NAMALWA (cell line): Measurements from ENCODE around the gene OPCML.

ENCODE experiments used
- DNase-seq: peaks from one replicate; pipeline ENCODE4 v3.0.0-alpha.2; 2015; ENCODE audit warnings: low spot score

Gene OPCML

DNA sequence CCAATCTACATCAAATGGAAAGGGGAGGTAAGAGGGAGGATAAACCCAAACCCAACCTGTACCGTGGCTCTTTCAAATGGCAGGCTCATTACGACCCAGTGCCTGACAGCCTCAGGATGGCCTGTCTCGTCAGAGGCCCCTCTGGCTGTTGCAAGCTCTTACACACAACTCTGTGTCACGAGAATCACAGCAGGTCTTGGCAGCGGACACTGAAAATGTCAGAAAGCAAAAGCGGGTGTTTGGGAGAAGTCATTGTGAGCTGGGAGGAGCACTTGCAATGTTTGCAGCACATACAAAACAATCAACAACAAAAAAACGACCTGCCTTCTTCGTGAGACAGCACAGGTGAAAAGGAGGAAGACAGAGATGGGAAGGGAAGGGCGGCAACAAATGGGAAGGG, 248.1 kb downstream of the OPCML start:
- DNase-seq = no peak

DNA sequence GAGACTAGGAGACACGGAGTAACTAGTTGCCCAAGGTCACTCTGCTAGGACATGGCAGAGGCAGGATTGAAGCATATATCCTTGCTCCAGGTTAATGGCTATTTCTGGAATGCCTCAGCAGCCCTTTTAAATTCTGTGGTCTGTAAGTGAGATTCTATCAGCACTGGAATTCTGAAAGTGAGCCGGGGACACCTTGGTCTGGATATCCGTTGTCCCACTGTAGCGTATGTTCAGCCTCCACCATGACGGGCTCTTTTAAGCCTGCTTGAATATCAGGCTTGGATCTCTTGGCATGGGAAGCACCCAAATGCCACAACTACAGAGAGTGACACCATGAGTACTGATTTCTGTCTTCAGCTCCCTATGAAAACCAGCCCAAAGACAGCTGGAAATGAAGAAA, 254.4 kb downstream of the OPCML start:
- DNase-seq = no peak

DNA sequence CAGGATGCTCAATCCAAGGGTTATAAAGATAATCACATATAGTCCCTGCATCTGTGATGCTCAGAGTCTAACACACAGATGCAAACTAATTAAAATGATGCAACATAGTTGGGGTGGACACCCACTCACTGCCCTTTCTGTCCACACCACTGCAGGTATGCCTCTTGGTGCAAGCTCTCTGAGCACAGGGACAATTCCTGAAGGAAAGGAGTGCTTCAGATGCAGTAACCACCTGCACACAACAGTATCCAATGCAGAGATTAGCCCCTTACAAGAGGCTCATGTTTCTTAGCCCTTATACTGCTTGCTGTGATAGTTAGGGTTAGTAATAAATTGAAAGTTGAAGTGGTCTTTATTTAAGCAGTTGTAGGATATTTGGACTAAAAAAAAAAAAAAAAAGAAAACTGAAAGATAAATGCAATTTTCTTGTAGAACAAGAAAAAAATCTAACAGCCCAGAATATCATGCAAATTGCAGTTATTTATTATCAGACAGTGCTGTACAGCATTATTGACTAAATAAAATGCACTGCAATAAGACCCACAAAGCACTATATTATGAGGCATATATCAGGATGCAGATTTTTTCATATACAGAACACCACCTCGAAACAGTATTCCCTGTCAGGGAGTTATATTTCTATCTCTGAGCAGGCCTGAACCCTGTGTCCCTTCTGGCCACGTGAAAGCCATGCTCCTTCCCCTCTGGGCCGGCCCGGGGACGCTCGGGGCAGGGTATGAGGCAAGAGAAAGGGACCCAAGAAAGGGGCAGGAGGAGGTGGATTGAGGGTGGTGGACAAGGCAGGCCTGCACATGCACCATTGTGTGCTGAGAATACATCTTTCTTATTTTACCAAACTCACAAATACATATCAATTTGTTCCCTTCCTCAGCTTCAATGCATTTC, 260.2 kb downstream of the OPCML start:
- DNase-seq = no peak

DNA sequence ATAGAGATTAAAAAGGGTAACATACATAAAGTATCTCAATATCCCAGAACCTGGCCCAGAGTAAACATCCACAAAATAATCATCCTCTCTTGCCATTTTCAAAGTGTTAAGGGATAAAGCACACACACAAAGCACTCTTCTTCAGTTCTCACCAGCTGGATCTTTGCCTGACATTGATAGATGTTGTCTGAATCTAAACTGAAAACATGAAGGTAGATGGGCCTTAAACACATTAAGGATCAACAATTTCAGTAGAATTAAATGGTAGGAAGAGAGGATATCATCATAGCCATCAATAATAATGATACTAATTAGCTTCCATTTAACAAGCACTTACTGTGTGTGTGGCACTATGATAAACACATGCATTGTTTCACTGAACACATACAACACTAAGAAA, 261.1 kb downstream of the OPCML start:
- DNase-seq = no peak

DNA sequence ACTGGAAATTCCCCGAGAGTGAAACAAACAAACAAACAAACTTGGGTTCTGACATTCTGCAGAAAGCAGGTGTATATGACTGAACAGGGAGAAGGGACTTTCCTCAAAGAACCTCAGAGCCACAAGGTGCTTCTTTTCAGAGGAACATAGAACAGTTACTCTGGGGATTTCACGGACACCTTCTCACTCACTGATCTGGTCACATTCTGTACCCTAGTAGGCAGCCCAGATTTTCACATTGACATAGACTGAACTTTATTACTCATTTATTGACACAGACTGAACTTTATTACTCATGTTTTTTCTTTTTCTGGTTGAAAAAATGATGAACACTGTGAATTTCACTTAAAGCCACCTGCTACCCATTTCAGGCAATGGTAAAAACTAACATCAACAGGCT, 263.0 kb downstream of the OPCML start:
- DNase-seq = no peak

DNA sequence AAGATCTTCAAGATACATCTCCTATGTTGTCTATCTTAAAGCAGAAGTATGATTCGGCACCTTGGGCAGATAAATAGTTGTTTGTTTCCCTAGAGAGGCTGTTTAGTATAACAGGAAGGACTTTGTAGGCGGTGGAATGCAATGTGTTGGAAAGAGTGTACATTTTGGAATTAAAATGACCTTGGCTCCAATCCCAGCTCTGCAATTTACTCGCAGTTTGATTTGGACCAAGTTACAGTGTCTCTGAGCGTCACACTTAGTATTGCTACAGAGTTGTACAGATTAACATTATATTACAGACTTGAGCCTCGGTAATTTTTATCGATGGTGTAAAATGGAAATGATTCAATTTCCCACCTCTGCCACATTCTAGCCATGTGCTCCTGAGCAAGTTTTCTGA, 265.3 kb downstream of the OPCML start:
- no peak for DNase-seq

DNA sequence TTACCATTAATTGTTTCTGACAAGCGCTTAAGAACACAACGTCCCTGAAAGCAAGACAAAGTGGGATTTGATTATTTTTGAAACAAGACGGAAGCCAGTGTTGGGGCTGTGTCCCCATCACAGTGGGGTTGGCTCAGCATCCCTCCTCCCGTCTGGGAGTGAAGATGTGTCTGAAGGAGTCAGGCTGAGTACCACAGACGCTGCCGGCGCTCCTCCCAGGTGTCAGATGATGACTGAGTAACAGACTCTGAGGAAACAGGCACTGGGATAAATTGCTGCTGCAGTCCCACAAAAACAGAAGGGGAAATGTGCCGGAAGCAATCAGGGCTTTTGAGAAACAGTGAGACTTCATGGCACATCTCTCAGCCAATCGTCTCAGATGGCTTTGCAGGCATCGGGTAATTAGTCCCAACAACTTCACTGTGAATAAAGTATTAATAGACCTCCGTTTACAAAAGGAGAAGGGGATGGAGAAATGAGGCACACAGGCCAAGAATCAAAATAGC, 266.7 kb downstream of the OPCML start:
- no peak for DNase-seq

DNA sequence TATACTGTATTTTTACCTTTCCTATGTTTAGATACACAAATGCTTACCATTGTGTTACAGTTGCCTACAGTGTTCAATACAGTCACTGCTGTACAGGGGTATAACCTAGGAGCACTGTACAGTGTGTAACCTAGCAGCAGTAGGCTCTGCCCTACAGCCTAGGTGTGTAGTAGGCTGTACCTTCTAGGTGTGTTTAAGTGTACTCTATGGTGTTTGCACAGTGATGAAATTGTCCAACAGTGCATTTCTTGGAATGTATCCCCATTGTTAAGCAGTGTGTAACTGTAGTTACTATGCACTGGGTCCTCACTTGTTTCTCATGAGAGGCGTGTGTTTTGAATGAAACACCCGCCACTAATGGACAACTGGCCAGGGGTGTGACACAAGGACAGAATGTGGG, 269.0 kb downstream of the OPCML start:
- no peak for DNase-seq

DNA sequence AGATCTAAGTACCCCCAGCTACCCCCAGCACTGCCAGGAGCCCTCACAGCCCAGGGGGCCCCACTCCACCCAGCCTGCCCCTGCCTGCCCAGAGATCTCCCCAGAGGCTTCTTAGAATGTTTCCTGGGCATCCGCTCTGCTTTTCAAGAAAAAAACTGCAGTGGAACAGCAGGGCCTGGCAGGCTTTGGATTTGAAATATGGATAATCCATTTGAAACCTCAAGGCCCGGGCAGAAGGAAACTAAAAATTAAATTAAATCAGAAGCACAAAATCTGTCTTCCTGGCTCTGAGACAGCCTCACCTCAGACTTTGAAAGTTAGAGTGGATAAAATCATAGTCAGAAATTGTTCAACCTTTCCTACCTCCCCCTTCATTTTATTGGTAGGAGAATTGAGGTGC, 273.6 kb downstream of the OPCML start:
- DNase-seq = no peak

DNA sequence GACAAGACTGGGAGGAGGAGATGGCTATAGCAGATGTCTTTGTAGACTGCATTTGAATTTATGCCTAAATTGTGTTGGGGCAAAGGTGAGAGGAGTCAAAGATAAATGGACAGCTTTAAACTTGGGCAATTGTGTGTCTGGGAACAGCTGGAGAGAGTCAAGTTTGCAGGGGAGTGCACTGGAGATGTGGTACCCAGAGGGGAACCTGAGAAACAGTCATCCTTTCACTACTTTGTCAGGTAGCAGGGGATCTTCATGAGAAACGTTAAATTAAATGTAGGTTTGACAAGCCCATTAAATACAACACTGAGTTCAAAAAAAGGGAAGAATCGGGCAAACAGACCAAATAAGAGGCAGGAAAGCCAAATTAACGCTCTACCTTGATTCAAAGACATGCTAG, 277.7 kb downstream of the OPCML start:
- DNase-seq = no peak

DNA sequence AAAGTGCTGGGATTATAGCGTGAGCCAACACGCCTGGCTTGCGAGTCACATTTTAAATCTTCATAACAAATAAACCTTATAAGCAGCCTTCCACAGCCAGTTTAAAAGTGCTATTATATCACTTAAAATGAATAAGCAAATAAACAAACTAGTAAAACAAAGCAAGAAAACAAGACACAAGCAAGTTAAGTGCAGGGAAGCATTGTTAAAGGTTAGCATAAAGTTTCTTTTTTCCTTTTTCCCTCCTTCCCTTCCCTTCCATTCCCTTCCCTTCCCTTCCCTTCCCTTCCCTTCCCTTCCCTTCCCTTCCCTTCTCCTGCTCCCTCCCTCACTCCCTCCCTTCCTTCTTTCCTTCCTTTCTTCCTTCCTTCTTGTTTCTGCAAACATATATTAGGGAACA, 278.7 kb downstream of the OPCML start:
- DNase-seq = no peak

DNA sequence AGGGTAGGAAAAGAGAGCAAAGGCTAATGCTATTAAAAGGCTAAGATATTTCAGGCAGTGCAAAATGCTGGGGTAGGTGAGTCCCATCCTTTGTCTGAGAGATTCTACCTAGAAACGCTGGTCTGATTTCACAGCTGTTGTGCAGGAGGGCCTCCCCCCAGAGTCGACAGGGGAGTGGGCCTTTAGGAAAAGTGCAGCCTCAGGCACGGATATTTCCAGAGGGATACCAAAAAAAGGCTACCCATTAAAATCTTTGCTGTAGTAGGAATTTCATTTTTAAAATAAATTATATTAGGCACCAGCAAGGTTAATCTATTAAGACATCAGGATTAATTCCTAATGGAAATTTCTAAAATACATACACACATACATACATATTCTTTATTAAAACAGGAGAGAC, 280.5 kb downstream of the OPCML start:
- no peak for DNase-seq

DNA sequence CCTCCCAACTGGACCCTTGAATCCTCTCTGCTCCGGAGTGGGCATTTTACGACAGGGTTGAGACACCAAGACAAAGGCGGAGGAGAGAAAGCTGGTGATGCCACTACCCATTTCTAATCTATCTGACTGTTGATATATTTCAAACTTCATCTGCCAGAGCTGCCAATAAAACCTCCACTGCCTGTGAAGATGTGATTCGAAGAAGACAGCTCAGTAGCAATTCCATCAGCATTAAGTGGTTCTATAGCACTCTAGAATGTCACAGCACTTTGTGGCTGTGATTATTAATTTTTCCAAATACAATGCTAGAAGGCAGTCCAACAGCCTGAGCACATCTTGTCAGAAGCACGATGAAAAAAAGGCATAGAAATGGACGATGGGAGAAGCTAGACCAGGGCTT, 282.8 kb downstream of the OPCML start:
- DNase-seq = no peak

DNA sequence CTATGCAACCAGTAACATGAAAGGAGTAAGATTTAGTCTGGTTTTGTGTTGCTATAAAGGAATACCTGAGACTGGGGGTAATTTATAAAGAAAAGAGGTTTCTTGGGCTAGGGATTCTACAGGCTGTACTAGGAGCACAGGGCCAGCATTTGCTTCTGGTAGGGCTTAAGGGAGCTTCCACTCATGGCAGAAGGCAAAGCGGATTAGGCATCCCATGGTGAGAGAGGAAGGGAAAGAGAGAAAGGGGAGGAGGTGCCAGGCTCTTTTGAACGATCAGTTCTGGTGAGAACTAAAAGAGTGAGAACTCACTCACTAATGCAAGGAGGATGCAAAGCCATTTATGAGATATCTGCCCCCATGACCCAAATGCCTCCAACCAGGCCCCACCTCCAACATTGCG, 283.2 kb downstream of the OPCML start:
- DNase-seq = no peak

DNA sequence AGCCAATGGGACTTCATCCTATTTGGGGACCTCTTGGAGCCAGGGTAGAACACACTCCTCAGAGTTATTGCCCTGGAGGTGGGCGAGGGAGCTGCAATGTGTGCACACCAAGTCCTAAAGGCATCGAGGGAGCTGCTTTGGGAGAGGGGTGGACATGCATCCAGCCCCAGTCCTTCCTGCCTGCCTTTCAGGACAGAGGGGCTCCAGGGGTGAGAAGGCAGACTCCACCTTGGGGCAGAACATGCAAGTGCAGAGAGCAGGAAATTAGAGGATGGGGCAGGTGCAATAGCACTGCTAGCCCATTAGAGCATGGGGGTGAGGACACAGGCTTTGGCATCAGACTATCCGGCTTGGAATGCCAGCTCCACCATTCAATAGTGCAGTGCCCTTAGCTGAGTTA, 288.5 kb downstream of the OPCML start:
- DNase-seq = no peak

DNA sequence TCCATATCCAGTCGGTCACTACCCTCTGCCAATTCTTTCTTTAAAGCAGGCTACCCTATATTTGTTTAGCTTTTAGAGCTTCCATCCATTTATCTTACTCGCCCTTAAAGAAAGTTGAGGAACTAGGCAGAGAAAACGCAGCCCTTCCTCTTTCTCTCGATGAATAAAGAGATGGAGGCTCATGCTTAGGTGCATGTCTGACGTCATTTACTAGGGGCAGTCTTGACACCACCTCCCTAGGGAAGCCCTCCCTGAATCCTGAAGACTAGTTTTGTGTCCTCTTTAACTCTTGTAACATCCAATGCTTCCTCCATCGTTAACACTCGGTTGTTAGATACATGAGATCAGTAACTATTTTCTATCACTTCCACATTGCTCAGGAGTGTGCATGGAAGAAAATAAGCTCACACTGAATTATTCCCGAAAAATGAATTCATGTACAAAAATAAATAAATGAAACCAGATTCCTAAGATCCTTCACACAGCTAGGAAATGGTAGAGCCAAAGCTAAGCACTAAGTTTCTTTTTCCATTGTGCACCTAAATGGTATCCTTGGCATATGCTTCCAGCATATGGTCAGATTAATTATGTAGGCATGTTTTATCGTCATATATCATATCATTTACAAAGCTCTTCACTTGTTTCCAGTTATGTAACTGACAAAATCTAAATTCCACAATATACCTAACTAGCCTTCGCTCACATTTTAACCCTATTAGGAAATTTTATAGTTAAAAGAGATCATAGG, 291.2 kb downstream of the OPCML start:
- DNase-seq = no peak

DNA sequence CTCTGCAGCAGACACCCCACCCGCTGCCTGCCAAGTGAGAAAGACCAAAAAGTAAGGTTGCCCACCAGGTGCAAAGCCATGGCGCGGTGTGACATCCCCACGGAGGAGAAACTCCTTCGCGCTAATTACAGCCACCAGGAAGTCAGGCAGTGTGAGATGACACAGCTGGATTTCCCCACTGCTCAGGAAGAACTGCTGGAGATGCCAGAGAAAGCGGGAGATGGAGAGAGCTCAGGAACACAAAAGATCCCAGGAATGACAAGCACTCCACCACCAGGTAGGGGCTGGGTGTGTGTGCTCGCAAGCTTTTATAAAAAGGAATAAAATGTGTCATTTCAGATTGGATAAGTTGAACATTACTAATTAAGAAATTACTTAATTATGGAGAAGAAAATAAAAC, 292.7 kb downstream of the OPCML start:
- DNase-seq = no peak

DNA sequence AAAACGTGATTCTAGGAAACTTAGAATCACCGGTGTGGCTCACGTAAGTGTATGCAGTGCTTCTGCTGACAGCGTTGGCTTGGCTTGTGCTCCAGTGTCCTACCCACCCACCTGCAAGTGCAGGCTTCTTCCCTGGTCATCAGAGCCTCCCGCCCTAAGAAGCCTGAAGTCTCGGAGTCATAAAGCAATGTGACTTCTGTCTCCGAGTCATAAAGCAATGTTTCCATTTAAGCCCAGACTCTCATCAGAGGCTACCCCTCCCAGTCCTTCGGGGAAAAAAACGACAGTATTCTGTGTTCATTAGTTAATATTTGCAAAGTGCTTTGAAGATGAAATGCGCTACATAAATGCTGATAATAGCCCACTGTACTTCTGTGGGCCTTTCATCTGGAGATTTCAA, 293.8 kb downstream of the OPCML start:
- no peak for DNase-seq

DNA sequence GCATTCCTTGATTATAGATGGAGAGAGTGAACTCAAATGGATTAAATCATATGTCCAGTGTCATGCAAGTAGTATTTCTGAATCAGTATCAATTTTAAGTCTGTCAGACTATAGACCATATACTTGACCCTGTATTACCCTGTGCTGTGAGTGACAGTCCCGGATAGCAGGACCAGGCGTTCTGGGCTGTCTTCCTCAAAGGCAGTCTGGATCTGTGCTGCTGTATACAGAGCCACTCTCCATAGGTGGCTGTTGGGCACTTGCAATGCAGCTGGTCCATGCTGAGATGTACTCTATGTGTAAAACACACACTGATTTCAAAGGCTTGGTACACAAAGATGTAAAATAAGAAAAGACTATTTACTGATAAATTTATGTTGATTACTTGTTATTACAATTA, 294.3 kb downstream of the OPCML start:
- no peak for DNase-seq

DNA sequence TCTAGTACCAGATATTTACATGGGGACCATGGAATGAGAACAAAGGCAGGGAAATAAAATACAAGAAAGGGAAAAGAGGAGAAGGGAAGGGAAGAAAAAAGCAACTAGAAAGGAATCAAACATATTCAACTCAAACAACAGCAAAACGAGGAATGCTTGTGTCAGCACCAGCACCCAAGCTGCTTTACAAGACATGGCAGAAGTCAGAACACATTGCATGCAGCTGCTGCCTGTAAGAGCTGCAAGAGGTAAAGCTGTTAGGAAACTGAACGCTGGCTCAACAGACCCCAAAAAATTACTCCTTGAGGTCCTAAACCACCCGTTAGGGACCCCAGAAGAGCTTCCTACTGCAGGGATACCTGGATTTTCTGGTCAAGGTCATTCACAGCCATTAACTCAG, 296.9 kb downstream of the OPCML start:
- no peak for DNase-seq

DNA sequence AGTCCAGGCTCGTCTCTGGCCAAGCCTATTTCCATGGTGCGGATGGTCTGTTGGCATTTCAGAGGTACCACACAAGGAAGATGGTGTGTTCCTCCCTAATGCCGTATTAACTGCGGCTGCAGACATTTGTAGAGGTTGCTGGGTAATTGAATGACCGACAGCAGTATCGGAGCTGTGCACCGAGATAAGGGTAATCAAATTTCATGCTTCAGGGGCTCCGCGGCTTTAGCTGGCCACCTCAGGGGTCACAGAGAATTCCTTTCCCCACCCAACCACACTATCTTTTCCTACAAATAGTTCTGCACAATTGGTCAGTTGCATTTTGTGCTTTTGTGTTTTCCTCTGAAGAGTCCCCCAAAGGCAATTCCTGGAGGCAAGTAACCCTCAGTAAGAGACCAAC, 297.4 kb downstream of the OPCML start:
- no peak for DNase-seq

DNA sequence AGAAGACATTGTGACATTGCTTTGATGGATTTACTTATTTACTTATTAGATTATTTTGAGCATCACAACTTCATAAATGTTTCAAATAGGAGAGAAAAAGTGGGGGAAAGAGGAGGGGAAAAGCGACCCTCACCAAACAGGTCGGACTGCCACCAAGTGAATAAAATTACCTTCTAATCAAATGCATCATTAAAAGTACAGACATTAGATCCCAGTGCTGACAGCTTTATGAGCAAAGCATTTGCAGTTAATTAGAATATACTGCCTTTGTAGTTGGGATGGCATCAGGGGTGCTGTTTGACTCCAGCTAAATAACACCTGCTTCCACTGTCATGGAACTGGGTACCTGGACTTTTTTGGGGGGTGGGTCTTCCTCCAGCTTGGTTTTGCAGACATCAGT, 299.6 kb downstream of the OPCML start:
- no peak for DNase-seq

DNA sequence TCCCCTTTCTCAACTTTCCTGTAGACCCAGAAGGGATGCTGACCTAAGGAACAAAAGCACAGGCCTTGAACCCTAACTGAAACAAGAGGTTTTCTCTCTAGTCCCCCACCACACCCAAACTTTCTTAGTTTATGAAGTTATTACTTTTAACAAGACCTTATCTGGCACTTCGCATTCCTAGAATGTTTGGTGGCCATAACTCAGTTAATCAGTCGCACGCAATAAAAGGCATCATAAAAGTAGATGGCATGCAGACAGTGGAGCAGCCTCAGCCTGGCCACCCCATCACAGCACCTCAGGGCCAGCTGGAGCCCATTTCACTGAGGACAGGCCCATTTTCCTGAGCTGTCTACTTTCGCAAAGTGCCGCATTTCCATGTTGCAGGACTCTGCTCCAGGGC, 301.9 kb downstream of the OPCML start:
- DNase-seq = no peak
